A549 (cell line): ENCODE data around the gene ARRDC2. TPM values are rescaled to one million over a fixed set of nuclear protein-coding genes. Genes with fewer than 3 reads are reported as not detected.

Experiments used
- ATAC-seq, 2 experiments: fragments of 200-7000 bp in 1 of 2; fragments of >200 bp in 1 of 2; cut with Nextera tagmentation in 1 of 2; cut with Tn5 transposase in 1 of 2; 3 replicates each; pipeline versions ENCODE4 v1.8.0 to v1.9.1; 2018 to 2020; ENCODE audit warnings: mild to moderate bottlenecking in 1 of 2, moderate library complexity in 1 of 2
- CTCF ChIA-PET: fragments of 300-600 bp; sonication (Branson Sonifier 250); formaldehyde crosslinking; extraction: SDS; loops from one replicate; lab custom pipeline; 2021; ENCODE audit warnings: antibody characterized with exemption, inconsistent platforms; lab: Yijun Ruan, JAX
- POLR2A ChIA-PET: fragments of 350-600 bp; formaldehyde crosslinking; extraction: SDS; loops from one replicate; lab custom pipeline; 2021; ENCODE audit warnings: antibody characterized with exemption, inconsistent platforms; lab: Yijun Ruan, JAX
- DNase-seq, 2 experiments: peaks; one replicate each; pipeline versions ENCODE4 v3.0.0 to v3.0.0-alpha.2; 2011 to 2016; ENCODE audit warnings: low read depth in 1 of 2, low spot score in 1 of 2
- FAIRE-seq: peaks from 2 replicates; lab custom pipeline; 2011; peaks lifted over from hg19 to GRCh38; lab: Jason Lieb, UNC
- H3K27ac ChIP-seq, 2 experiments: fragments of >200 bp; sonication (Bioruptor Twin); formaldehyde crosslinking; 3 replicates each; pipeline ENCODE4 v1.5.1; 2016 to 2017
- H3K4me1 ChIP-seq: fragments of >200 bp; sonication (Bioruptor Twin); formaldehyde crosslinking; 3 replicates; pipeline ENCODE4 v1.6.1; 2016
- H3K4me2 ChIP-seq: fragments of >200 bp; sonication (Bioruptor Twin); formaldehyde crosslinking; 3 replicates; pipeline ENCODE4 v1.6.1; 2016
- H3K4me3 ChIP-seq: fragments of >200 bp; sonication (Bioruptor Twin); formaldehyde crosslinking; 3 replicates; pipeline ENCODE4 v1.5.1; 2016
- H3K9me3 ChIP-seq: fragments of >200 bp; sonication (Bioruptor Twin); formaldehyde crosslinking; 3 replicates; pipeline ENCODE4 v1.6.1; 2016
- BCL3 ChIP-seq: fragments of >200 bp; sonication (Bioruptor Twin); formaldehyde crosslinking; IDR thresholded peaks from 3 replicates; pipeline ENCODE4 v1.6.1; 2016
- CBX2 ChIP-seq: fragments of 200-600 bp; sonication (generic); IDR thresholded peaks from 2 replicates; pipeline ENCODE4 v1.6.1; 2016; ENCODE audit warnings: low read depth, mild to moderate bottlenecking, borderline replicate concordance
- CHD4 ChIP-seq: fragments of 200-600 bp; sonication (generic); IDR thresholded peaks from 2 replicates; pipeline ENCODE4 v1.6.1; 2016; ENCODE audit warnings: antibody characterized with exemption, mild to moderate bottlenecking, borderline replicate concordance
- EHMT2 ChIP-seq: fragments of 200-600 bp; sonication (generic); IDR thresholded peaks from 2 replicates; pipeline ENCODE4 v1.6.1; 2016; ENCODE audit warnings: antibody characterized with exemption, low read depth, mild to moderate bottlenecking, moderate library complexity
- EP300 ChIP-seq, 2 experiments: fragments of >200 bp; sonication (Bioruptor Twin); formaldehyde crosslinking; IDR thresholded peaks; 2 replicates in 1 of 2; 3 replicates in 1 of 2; pipeline ENCODE4 v1.6.1; 2016 to 2017
- FOSB ChIP-seq: fragments of 250-450 bp; sonication (Bioruptor Pico); IDR thresholded peaks from 2 replicates; pipeline ENCODE4 v1.5.0; 2020; ENCODE audit warnings: mild to moderate bottlenecking, moderate library complexity
- GATA3 ChIP-seq: IDR thresholded peaks from 2 replicates; pipeline ENCODE4 v1.6.1; 2012; ENCODE audit warnings: borderline replicate concordance
- JUN ChIP-seq, 2 experiments: fragments of >200 bp; sonication (Bioruptor Twin); formaldehyde crosslinking; IDR thresholded peaks; 2 replicates in 1 of 2; 3 replicates in 1 of 2; pipeline ENCODE4 v1.6.1; 2016 to 2017
- JUNB ChIP-seq: fragments of >200 bp; sonication (Bioruptor Twin); formaldehyde crosslinking; IDR thresholded peaks from 2 replicates; pipeline ENCODE4 v1.6.1; 2016
- MAX ChIP-seq: IDR thresholded peaks from 2 replicates; pipeline ENCODE4 v1.6.1; 2012
- MAZ ChIP-seq: fragments of 150-350 bp; IDR thresholded peaks from 2 replicates; pipeline ENCODE4 v1.6.1; 2014; ENCODE audit warnings: antibody characterized with exemption, low read depth, low read length, borderline replicate concordance
- MYC ChIP-seq: IDR thresholded peaks from 2 replicates; pipeline ENCODE4 v1.6.1; 2012; ENCODE audit warnings: mild to moderate bottlenecking, inconsistent platforms, low read length, improper control_type of control experiment, borderline replicate concordance
- NFE2L2 ChIP-seq: fragments of 150-350 bp; conservative IDR thresholded peaks from 2 replicates; pipeline ENCODE4 v1.6.1; 2014; ENCODE audit warnings: low read length
- PHF8 ChIP-seq: fragments of 200-600 bp; sonication (generic); IDR thresholded peaks from 2 replicates; pipeline ENCODE4 v1.6.1; 2016; ENCODE audit warnings: low read depth, mild to moderate bottlenecking, antibody characterized with exemption, moderate library complexity, borderline replicate concordance
- POLR2AphosphoS2 ChIP-seq: conservative IDR thresholded peaks from 2 replicates; pipeline ENCODE4 v1.6.1; 2012; ENCODE audit warnings: low read length, improper control_type of control experiment, inconsistent platforms
- RFX5 ChIP-seq: fragments of 450-650 bp; IDR thresholded peaks from 2 replicates; pipeline ENCODE4 v1.7.1; 2014; ENCODE audit warnings: antibody characterized with exemption, mild to moderate bottlenecking, moderate library complexity
- RNF2 ChIP-seq: fragments of 200-600 bp; sonication (generic); IDR thresholded peaks from 2 replicates; pipeline ENCODE4 v1.6.1; 2016; ENCODE audit warnings: low read depth, mild to moderate bottlenecking, antibody characterized with exemption, moderate library complexity, borderline replicate concordance
- ZFP36 ChIP-seq: fragments of 450-650 bp; IDR thresholded peaks from 2 replicates; pipeline ENCODE4 v1.6.1; 2014; ENCODE audit warnings: borderline replicate concordance; ENCODE audit not compliant: partially characterized antibody
- ZSCAN20 ChIP-seq: fragments of 250-450 bp; sonication (Bioruptor Pico); IDR thresholded peaks from 2 replicates; pipeline ENCODE4 v1.8.0; 2022; ENCODE audit warnings: mild to moderate bottlenecking, moderate library complexity
- WGBS: methylation state at CpG from one replicate; pipeline ENCODE4 v1.1.6; 2017; ENCODE audit errors: missing lambda C conversion rate; 5-methylcytosine and 5-hydroxymethylcytosine counted together
- polyA plus RNA-seq, 4 experiments: library from polyadenylated mRNA; depleted of rRNA in 3 of 4; stranded (reverse); fragments of >200 nt; fragmentation: RNase III in 1 of 4; extraction: RNeasy Plus Mini Kit Qiagen cat#74134 plus additional on column Dnase treatment in 1 of 4; gene quantifications; 2 replicates in 3 of 4; 3 replicates in 1 of 4; pipeline ENCODE4 v1.2.3, GENCODE V29; 2011 to 2017
- TF ChIP-seq, protein P1 (sequence below): fragments of 450-650 bp; IDR thresholded peaks from 2 replicates; pipeline ENCODE4 v1.6.1; 2014; ENCODE audit warnings: antibody characterized with exemption
- TF ChIP-seq, protein P2 (sequence below): fragments of >200 bp; sonication (Bioruptor Twin); formaldehyde crosslinking; IDR thresholded peaks from 3 replicates; pipeline ENCODE4 v1.5.1; 2016
- TF ChIP-seq, protein P3 (sequence below): IDR thresholded peaks from 2 replicates; pipeline ENCODE4 v1.6.1; 2012; ENCODE audit warnings: low read depth, borderline replicate concordance

The ARRDC2 gene
- polyA plus RNA-seq, 2 of the 4 experiments (the other 2 are of a cell fraction), result 14.5 to 14.8 TPM

GRCh38 chr19:18059902-18060301 is 51.9 kb downstream of the ARRDC2 start:
- 100% methylated on average over 1 of the region's 5 CpGs for WGBS
- no peak for DNase-seq
- no peak overlapping the region for H3K4me3 ChIP-seq
- ChIA-PET CTCF (interaction anchor here (1.1 to 8.2 kb wide), 18 partner anchors 11 to 190 kb away, joined by 3 to 136 read pairs (median 4); partner anchors contain the start of genes ARRDC2, CCDC124, IL12RB1 and SLC5A5), POLR2A (no interaction called here)
- H3K4me2 ChIP-seq, result no peak overlapping the region
- 0 out of 3 replicates have a peak, but pooled peaks cover 6% of the 10 kb centered on the region for H3K4me1 ChIP-seq
- H3K27ac ChIP-seq, result no peak overlapping the region
- 0 out of 6 replicates have a peak, but pooled peaks of 1 of the 2 experiments have one; percentile 28 for ATAC-seq
- TF ChIP-seq MAZ (no peak), PHF8 (no peak), ZFP36 (peak; percentile 63), JUN (IDR thresholded peaks at IDR 0.05) (no peak), GATA3 (no peak)
- TF ChIP-seq, protein P1, sequence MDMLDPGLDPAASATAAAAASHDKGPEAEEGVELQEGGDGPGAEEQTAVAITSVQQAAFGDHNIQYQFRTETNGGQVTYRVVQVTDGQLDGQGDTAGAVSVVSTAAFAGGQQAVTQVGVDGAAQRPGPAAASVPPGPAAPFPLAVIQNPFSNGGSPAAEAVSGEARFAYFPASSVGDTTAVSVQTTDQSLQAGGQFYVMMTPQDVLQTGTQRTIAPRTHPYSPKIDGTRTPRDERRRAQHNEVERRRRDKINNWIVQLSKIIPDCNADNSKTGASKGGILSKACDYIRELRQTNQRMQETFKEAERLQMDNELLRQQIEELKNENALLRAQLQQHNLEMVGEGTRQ, result no peak
- H3K9me3 ChIP-seq, result no peaks in the 10 kb centered on the region
- FAIRE-seq, result no peak

DNA sequence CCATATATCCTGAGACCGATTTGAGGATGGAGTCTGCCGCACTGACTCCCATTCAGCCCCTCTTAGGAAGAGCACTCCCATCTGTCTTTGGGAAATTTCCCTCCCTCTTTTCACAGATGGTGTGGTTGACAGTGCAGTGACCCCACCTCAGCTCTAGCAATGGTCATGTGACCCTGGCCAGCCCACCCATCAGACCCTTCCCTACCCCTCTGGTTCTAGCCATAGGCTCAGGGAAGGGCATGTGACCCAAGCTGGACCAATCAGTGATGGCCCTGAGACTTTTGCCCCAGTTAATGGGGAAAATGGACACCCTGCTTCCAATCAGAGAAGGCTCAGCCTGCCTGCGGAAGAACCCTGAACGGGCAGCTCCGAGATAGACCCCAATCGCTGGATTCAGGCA is 52.5 kb downstream of the ARRDC2 start:
- TF ChIP-seq CHD4 (no peak), NFE2L2 (no peak), EHMT2 (no peak), RFX5 (no peak), POLR2AphosphoS2 (no peak), ZSCAN20 (CRISPR knock-in tag) (no peak)
- TF ChIP-seq, protein P1, result peak; percentile 71
- TF ChIP-seq, protein P2, sequence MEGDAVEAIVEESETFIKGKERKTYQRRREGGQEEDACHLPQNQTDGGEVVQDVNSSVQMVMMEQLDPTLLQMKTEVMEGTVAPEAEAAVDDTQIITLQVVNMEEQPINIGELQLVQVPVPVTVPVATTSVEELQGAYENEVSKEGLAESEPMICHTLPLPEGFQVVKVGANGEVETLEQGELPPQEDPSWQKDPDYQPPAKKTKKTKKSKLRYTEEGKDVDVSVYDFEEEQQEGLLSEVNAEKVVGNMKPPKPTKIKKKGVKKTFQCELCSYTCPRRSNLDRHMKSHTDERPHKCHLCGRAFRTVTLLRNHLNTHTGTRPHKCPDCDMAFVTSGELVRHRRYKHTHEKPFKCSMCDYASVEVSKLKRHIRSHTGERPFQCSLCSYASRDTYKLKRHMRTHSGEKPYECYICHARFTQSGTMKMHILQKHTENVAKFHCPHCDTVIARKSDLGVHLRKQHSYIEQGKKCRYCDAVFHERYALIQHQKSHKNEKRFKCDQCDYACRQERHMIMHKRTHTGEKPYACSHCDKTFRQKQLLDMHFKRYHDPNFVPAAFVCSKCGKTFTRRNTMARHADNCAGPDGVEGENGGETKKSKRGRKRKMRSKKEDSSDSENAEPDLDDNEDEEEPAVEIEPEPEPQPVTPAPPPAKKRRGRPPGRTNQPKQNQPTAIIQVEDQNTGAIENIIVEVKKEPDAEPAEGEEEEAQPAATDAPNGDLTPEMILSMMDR, result no peak
- no peak overlapping the region for H3K27ac ChIP-seq
- 0 out of 3 replicates have a peak, but pooled peaks cover 6% of the 10 kb centered on the region for H3K4me1 ChIP-seq
- H3K9me3 ChIP-seq, result no peaks in the 10 kb centered on the region
- FAIRE-seq (no peak), DNase-seq (no peak), ATAC-seq (no peak)
- no peak overlapping the region for H3K4me2 ChIP-seq
- WGBS, result 92% methylated on average over 6 of the region's 6 CpGs
- CTCF ChIA-PET, result interaction anchor here (0.8 to 8.2 kb wide), 5 partner anchors 51 to 128 kb away, joined by 3 to 136 read pairs (median 4); partner anchors contain the start of genes ARRDC2 and CCDC124
- POLR2A ChIA-PET, result no interaction called here
- no peak overlapping the region for H3K4me3 ChIP-seq

GRCh38 chr19:18062028-18062427 is 54.1 kb downstream of the ARRDC2 start:
- H3K27ac ChIP-seq, result no peak overlapping the region
- ChIA-PET CTCF (interaction anchor here (0.9 to 8.2 kb wide), 4 partner anchors 52 to 124 kb away, joined by 3 to 136 read pairs (median 5); partner anchors contain the start of gene ARRDC2), POLR2A (interaction anchor here (0.7 kb wide), 1 partner anchor 40 kb away, joined by 3 read pairs; no protein-coding TSS in a partner anchor)
- ATAC-seq (no peak; a peak in 1 of 6 replicates), DNase-seq (no peak), FAIRE-seq (no peak)
- no peak overlapping the region for H3K4me2 ChIP-seq
- no peaks in the 10 kb centered on the region for H3K9me3 ChIP-seq
- 61% methylated on average over 8 of the region's 8 CpGs for WGBS
- no peak for TF ChIP-seq BCL3
- TF ChIP-seq FOSB (CRISPR knock-in tag), result no peak
- TF ChIP-seq EP300 (IDR thresholded peaks at IDR 0.05), result no peak
- TF ChIP-seq CBX2, result no peak
- TF ChIP-seq CHD4, result no peak
- TF ChIP-seq JUNB, result no peak
- no peak for TF ChIP-seq MAX
- TF ChIP-seq, protein P3, sequence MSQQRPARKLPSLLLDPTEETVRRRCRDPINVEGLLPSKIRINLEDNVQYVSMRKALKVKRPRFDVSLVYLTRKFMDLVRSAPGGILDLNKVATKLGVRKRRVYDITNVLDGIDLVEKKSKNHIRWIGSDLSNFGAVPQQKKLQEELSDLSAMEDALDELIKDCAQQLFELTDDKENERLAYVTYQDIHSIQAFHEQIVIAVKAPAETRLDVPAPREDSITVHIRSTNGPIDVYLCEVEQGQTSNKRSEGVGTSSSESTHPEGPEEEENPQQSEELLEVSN, result no peak
- TF ChIP-seq MYC, result no peak
- TF ChIP-seq JUN (IDR thresholded peaks at IDR 0.05), result no peak
- TF ChIP-seq, protein P2, result no peak
- TF ChIP-seq GATA3, result no peak
- TF ChIP-seq RNF2, result no peak
- 0 out of 3 replicates have a peak, but pooled peaks cover 6% of the 10 kb centered on the region for H3K4me1 ChIP-seq
- H3K4me3 ChIP-seq, result no peak overlapping the region
